Activated CD4-positive, alpha-beta T cell treated with anti-CD3 and anti-CD28 coated beads for 36 hours (primary cell): ENCODE data around the gene TIAM2. TPM values are rescaled to one million over a fixed set of nuclear protein-coding genes. Genes with fewer than 3 reads are reported as not detected.

Experiments used
- ATAC-seq: fragments of 200-7000 bp; cut with Tn5 transposase; one replicate; pipeline ENCODE4 v1.10.0; 2021; ENCODE audit warnings: mild to moderate bottlenecking, moderate library complexity
- CTCF ChIA-PET: fragments of 350-600 bp; sonication (Branson Sonifier 250); formaldehyde crosslinking; loops from one replicate; lab custom pipeline; 2021; ENCODE audit warnings: antibody characterized with exemption; lab: Charles Lee
- POLR2A ChIA-PET: fragments of 350-600 bp; sonication (Branson Sonifier 250); formaldehyde crosslinking; loops from one replicate; lab custom pipeline; 2021; ENCODE audit warnings: antibody characterized with exemption, inconsistent platforms; lab: Charles Lee
- DNase-seq: peaks from one replicate; pipeline ENCODE4 v3.0.0-alpha.2; 2020
- H3K27ac Mint-ChIP-seq: one replicate; pipeline ENCODE4 v1.8.0; 2021; ENCODE audit warnings: mixed read lengths
- H3K27me3 Mint-ChIP-seq: one replicate; pipeline ENCODE4 v1.8.0; 2021; ENCODE audit warnings: mixed read lengths
- H3K36me3 Mint-ChIP-seq: one replicate; pipeline ENCODE4 v1.8.0; 2021; ENCODE audit warnings: low read depth, mixed read lengths
- H3K4me1 Mint-ChIP-seq: one replicate; pipeline ENCODE4 v1.8.0; 2021; ENCODE audit warnings: mixed read lengths
- H3K4me3 Mint-ChIP-seq: one replicate; pipeline ENCODE4 v1.8.0; 2021; ENCODE audit warnings: mild to moderate bottlenecking, moderate library complexity, mixed read lengths
- H3K9me3 Mint-ChIP-seq: one replicate; pipeline ENCODE4 v1.8.0; 2021; ENCODE audit warnings: low read depth, mixed read lengths
- intact Hi-C, 2 experiments: fragments of 100-400 bp; cut with DNase I in 1 of 2; cut with micrococcal nuclease in 1 of 2; formaldehyde crosslinking; loops; one replicate each; pipeline versions ENCODE4 v1.14.2 to v1.15.1; 2022 to 2024; cut with DNase I, micrococcal nuclease
- total RNA-seq, 2 experiments: library from RNA; stranded (reverse); gene quantifications; one replicate each; pipeline ENCODE4 v1.2.3, GENCODE V29; 2021

The TIAM2 gene
- total RNA-seq = 10 to 100 TPM; 10.4 to 12.0 TPM

DNA sequence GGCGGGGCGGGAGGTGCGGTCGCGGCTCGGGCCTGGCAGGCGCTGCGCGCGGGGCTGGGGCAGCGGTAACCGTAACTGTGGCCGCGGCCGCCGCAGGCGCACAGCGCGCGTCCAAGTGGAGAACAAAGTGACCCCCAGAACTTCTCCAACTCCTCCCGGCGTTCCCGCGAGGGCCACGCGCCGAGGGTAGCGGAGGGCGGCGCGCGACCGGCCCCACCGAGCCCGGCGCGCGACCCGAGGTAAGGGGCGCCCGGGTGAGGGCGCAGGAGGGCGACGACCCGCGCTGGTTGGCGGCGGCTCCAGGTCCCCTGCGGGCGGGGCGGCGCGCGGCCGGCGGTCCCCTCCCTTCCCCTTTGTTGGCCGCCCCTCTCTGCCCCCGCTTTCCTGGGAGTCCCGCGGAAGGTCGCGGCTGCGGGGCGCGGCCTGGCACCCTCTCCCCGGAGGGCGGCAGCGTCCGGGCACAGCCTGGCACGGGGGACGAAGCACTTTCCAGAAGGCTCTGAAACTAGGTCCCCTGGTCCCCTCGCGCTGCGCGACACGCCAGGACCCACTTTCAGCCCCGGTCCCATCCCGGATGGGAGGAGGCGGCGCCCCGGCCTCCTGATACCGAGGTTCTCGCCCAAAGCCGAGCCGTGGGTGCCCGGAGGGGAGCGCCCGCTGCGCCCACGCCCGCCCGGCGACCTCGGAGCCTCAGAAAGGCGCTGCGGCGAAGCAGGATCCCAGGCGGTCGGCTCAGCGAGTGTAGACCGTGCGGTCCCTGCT lies at the start of gene TIAM2:
Gene TIAM2 (plus strand): TSS at position 62 of the 762 bp plus-strand sequence. CDS start 133,909 bp downstream, outside the sequence.
- CTCF ChIA-PET = no interaction called here

DNA sequence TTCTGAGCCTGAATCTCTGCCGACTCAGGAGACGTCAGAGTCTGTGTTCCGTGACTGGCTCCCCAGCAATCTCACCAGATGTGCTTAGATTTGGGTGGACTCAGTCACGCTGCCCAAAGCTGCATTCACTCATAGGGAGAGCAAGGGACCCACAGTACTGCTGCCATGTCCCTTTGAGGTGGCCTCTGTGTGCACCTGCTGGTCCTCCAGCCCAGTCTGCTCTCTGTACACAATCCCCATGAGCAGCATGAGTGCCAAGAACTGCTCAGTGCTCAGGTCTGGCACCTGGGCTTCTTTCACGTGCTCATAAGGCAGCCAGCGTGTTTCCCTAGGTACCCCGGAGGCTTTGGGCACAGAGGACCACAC lies 44.2 kb upstream of the TIAM2 start:
- Mint-ChIP-seq H3K27me3 (no peaks in the 10 kb centered on the region), H3K36me3 (peaks cover 5% of the 10 kb centered on the region), H3K9me3 (no peaks in the 10 kb centered on the region), H3K4me3 (no peak overlapping the region), H3K27ac (no peak overlapping the region), H3K4me1 (peaks cover 18% of the 10 kb centered on the region)
- POLR2A ChIA-PET = no interaction called here
- intact Hi-C loops = no loop called here
- CTCF ChIA-PET = interaction anchor here (1.1 to 1.2 kb wide), 2 partner anchors 23 to 34 kb away, joined by 3 to 4 read pairs; no protein-coding TSS in a partner anchor
- no peak for ATAC-seq
- DNase-seq = no peak

More for the DNA sequence above, at the start of gene TIAM2:
- ATAC-seq (peak; percentile 71), DNase-seq (peak; percentile 59)
- Mint-ChIP-seq H3K27ac (no peak within 1 kb of the TSS), H3K36me3 (no peaks in the 10 kb centered on the region), H3K4me1 (peaks cover 11% of the 10 kb centered on the region), H3K9me3 (no peaks in the 10 kb centered on the region), H3K27me3 (peaks cover 36% of the 10 kb centered on the region), H3K4me3 (peak within 1 kb of the TSS; percentile 65)
- intact Hi-C loops = loop anchor here (1.0 to 5.0 kb wide), 3 partner anchors 157 to 179 kb away; no protein-coding TSS in a partner anchor
- POLR2A ChIA-PET = no interaction called here

- POLR2A ChIA-PET = no interaction called here
- H3K27ac Mint-ChIP-seq = no peak overlapping the region
- intact Hi-C loops = no loop called here
- CTCF ChIA-PET = interaction anchor here (0.7 to 1.2 kb wide), 3 partner anchors 24 to 278 kb away, joined by 3 to 4 read pairs (median 3); no protein-coding TSS in a partner anchor
- H3K4me1 Mint-ChIP-seq = peaks cover 18% of the 10 kb centered on the region
- peak; percentile 32 for DNase-seq
- H3K27me3 Mint-ChIP-seq = no peaks in the 10 kb centered on the region
- ATAC-seq = peak; percentile 76
- no peak overlapping the region for H3K4me3 Mint-ChIP-seq
- peaks cover 4% of the 10 kb centered on the region for H3K36me3 Mint-ChIP-seq
- no peaks in the 10 kb centered on the region for H3K9me3 Mint-ChIP-seq
These were observed 43.5 kb upstream of the TIAM2 start for GRCh38 chr6:154951345-154952200.

DNA sequence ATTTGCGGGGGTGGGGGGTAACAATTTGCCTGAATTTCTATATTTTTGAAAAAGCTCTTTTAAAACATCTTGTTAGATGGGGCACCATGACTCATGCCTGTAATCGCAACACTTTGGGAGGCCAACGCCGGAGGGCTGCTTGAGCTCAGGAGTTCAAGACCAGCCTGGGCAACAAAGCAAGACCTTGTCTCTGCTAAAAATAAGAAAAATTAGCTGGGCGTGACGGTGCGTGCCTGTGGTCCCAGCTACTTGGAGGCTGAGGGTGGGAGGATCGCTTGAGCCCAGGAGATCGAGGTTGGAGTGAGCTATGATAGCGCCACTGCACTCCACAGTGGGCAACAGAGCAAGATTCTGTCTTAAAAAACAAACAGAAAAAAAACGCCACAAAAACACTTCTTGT lies 41.5 kb upstream of the TIAM2 start:
- ChIA-PET CTCF (interaction anchor here (0.6 kb wide), 1 partner anchor 48 kb away, joined by 3 read pairs; no protein-coding TSS in a partner anchor), POLR2A (no interaction called here)
- Mint-ChIP-seq H3K9me3 (no peaks in the 10 kb centered on the region), H3K4me3 (no peak overlapping the region), H3K36me3 (peaks cover 4% of the 10 kb centered on the region), H3K27ac (no peak overlapping the region), H3K4me1 (peaks cover 18% of the 10 kb centered on the region), H3K27me3 (no peaks in the 10 kb centered on the region)
- ATAC-seq (no peak), DNase-seq (no peak)
- intact Hi-C loops = no loop called here

- no peak for DNase-seq
- H3K4me3 Mint-ChIP-seq = no peak overlapping the region
- ATAC-seq = no peak
- peaks cover 18% of the 10 kb centered on the region for H3K4me1 Mint-ChIP-seq
- no peak overlapping the region for H3K27ac Mint-ChIP-seq
- CTCF ChIA-PET = no interaction called here
- no peaks in the 10 kb centered on the region for H3K36me3 Mint-ChIP-seq
- intact Hi-C loops = no loop called here
- H3K27me3 Mint-ChIP-seq = no peaks in the 10 kb centered on the region
- POLR2A ChIA-PET = no interaction called here
- no peaks in the 10 kb centered on the region for H3K9me3 Mint-ChIP-seq
These were observed 40.8 kb upstream of the TIAM2 start for GRCh38 chr6:154954347-154954746.

- Mint-ChIP-seq H3K4me1 (peaks cover 8% of the 10 kb centered on the region), H3K27ac (no peak overlapping the region), H3K27me3 (no peaks in the 10 kb centered on the region), H3K9me3 (no peaks in the 10 kb centered on the region), H3K36me3 (peaks cover 4% of the 10 kb centered on the region), H3K4me3 (no peak overlapping the region)
- intact Hi-C loops = no loop called here
- ATAC-seq (no peak), DNase-seq (no peak)
- CTCF ChIA-PET = interaction anchor here (1.3 kb wide), 1 partner anchor 14 kb away, joined by 3 read pairs; no protein-coding TSS in a partner anchor
- POLR2A ChIA-PET = interaction anchor here (0.8 kb wide), 1 partner anchor 613 kb away, joined by 3 read pairs; no protein-coding TSS in a partner anchor
These were observed 38.2 kb upstream of the TIAM2 start for GRCh38 chr6:154956771-154957522.

- H3K27ac Mint-ChIP-seq = no peak overlapping the region
- no peaks in the 10 kb centered on the region for H3K27me3 Mint-ChIP-seq
- ChIA-PET CTCF (interaction anchor here (0.6 to 1.3 kb wide), 3 partner anchors 9 to 275 kb away, joined by 3 to 4 read pairs (median 3); no protein-coding TSS in a partner anchor), POLR2A (no interaction called here)
- peaks cover 6% of the 10 kb centered on the region for H3K36me3 Mint-ChIP-seq
- no peaks in the 10 kb centered on the region for H3K9me3 Mint-ChIP-seq
- no peak for DNase-seq
- no peak overlapping the region for H3K4me3 Mint-ChIP-seq
- no peak for ATAC-seq
- intact Hi-C loops = no loop called here
- no peaks in the 10 kb centered on the region for H3K4me1 Mint-ChIP-seq
These were observed 36.6 kb upstream of the TIAM2 start for GRCh38 chr6:154958469-154958868.

GRCh38 chr6:154960299-154960843 lies 34.7 kb upstream of the TIAM2 start:
- ChIA-PET CTCF (no interaction called here), POLR2A (no interaction called here)
- no peak for ATAC-seq
- intact Hi-C loops = no loop called here
- H3K36me3 Mint-ChIP-seq = peaks cover 8% of the 10 kb centered on the region
- H3K4me1 Mint-ChIP-seq = no peaks in the 10 kb centered on the region
- H3K9me3 Mint-ChIP-seq = no peaks in the 10 kb centered on the region
- no peak overlapping the region for H3K27ac Mint-ChIP-seq
- H3K4me3 Mint-ChIP-seq = no peak overlapping the region
- H3K27me3 Mint-ChIP-seq = no peaks in the 10 kb centered on the region
- no peak for DNase-seq

- CTCF ChIA-PET = no interaction called here
- no peak for ATAC-seq
- H3K4me3 Mint-ChIP-seq = no peak overlapping the region
- intact Hi-C loops = no loop called here
- H3K36me3 Mint-ChIP-seq = peaks cover 8% of the 10 kb centered on the region
- H3K27ac Mint-ChIP-seq = no peak overlapping the region
- no peaks in the 10 kb centered on the region for H3K4me1 Mint-ChIP-seq
- POLR2A ChIA-PET = no interaction called here
- H3K27me3 Mint-ChIP-seq = no peaks in the 10 kb centered on the region
- no peaks in the 10 kb centered on the region for H3K9me3 Mint-ChIP-seq
- DNase-seq = no peak
These were observed 34.1 kb upstream of the TIAM2 start for GRCh38 chr6:154960854-154961530.

GRCh38 chr6:154962753-154963152 lies 32.4 kb upstream of the TIAM2 start:
- ATAC-seq = peak; percentile 51
- H3K36me3 Mint-ChIP-seq = peaks cover 8% of the 10 kb centered on the region
- intact Hi-C loops = no loop called here
- H3K27ac Mint-ChIP-seq = no peak overlapping the region
- POLR2A ChIA-PET = no interaction called here
- no peaks in the 10 kb centered on the region for H3K27me3 Mint-ChIP-seq
- H3K4me3 Mint-ChIP-seq = no peak overlapping the region
- DNase-seq = no peak
- H3K9me3 Mint-ChIP-seq = no peaks in the 10 kb centered on the region
- H3K4me1 Mint-ChIP-seq = no peaks in the 10 kb centered on the region
- CTCF ChIA-PET = no interaction called here
